Gastroesophageal sphincter (tissue), 3 donors: Measurements from ENCODE around the gene ADCY9.

ENCODE experiments used
- EP300 ChIP-seq: sonication (generic); formaldehyde crosslinking; IDR thresholded peaks from one replicate; pipeline ENCODE4 v1.6.1; 2017; ENCODE audit warnings: antibody characterized with exemption, mild to moderate bottlenecking
- POLR2A ChIP-seq, 2 donors: fragments of 450-650 bp; IDR thresholded peaks; one replicate each; pipeline ENCODE4 v1.6.1; 2017; ENCODE audit warnings: antibody characterized with exemption in 2 of 2, mild to moderate bottlenecking in 2 of 2, moderate library complexity in 1 of 2
- POLR2AphosphoS5 ChIP-seq: sonication (generic); formaldehyde crosslinking; IDR thresholded peaks from one replicate; pipeline ENCODE4 v1.6.1; 2017; ENCODE audit warnings: antibody characterized with exemption
- TF ChIP-seq, protein P1 (sequence below), 4 experiments: fragments of 200-600 bp in 2 of 4; fragments of 450-650 bp in 2 of 4; sonication (generic) in 1 of 4; IDR thresholded peaks; one replicate each; pipeline ENCODE4 v1.5.1; 2017 to 2019; ENCODE audit warnings: antibody characterized with exemption in 4 of 4, mild to moderate bottlenecking in 2 of 4, moderate library complexity in 2 of 4

DNA sequence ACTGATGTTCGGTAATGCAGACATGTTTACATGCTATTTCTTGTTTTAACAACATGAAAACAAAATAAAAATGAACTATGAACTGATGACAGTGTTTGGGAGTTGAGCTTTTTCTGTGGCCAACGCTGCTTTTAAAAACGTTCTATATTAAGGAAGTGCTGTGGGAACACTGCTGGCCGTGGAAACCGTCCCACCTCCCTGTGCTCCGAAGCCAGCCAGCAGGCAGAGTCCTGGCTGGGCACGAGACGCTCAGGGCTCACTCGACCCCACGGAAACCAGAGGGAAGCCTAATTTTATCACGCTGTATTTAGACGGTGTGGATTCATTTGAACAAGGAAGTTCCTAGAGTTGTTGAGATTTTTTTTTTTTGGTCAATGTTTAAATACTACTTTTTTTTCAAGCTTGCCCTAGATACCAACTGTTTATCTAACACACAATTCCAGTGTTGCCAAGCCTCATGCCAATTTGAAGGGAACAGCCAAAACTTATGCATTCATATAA is 25.8 kb downstream of the ADCY9 start:
- TF ChIP-seq, protein P1, sequence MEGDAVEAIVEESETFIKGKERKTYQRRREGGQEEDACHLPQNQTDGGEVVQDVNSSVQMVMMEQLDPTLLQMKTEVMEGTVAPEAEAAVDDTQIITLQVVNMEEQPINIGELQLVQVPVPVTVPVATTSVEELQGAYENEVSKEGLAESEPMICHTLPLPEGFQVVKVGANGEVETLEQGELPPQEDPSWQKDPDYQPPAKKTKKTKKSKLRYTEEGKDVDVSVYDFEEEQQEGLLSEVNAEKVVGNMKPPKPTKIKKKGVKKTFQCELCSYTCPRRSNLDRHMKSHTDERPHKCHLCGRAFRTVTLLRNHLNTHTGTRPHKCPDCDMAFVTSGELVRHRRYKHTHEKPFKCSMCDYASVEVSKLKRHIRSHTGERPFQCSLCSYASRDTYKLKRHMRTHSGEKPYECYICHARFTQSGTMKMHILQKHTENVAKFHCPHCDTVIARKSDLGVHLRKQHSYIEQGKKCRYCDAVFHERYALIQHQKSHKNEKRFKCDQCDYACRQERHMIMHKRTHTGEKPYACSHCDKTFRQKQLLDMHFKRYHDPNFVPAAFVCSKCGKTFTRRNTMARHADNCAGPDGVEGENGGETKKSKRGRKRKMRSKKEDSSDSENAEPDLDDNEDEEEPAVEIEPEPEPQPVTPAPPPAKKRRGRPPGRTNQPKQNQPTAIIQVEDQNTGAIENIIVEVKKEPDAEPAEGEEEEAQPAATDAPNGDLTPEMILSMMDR (IDR thresholded peaks at IDR 0.05): no peak
- TF ChIP-seq POLR2A (IDR thresholded peaks at IDR 0.05) (no peak), POLR2AphosphoS5 (peak; percentile 22), EP300 (no peak)
